ENCODE results near the gene NPM3.
"Not testable (repeated sequence)": the region's sequence is repeated elsewhere in the genome, so short reads cannot be mapped to it uniquely, and the experiment has no call there.

NPM3 gene

GRCh38 chr10:101803511-101803910 is 20.3 kb upstream of the NPM3 start:
- DNase-seq, result no peak

DNA sequence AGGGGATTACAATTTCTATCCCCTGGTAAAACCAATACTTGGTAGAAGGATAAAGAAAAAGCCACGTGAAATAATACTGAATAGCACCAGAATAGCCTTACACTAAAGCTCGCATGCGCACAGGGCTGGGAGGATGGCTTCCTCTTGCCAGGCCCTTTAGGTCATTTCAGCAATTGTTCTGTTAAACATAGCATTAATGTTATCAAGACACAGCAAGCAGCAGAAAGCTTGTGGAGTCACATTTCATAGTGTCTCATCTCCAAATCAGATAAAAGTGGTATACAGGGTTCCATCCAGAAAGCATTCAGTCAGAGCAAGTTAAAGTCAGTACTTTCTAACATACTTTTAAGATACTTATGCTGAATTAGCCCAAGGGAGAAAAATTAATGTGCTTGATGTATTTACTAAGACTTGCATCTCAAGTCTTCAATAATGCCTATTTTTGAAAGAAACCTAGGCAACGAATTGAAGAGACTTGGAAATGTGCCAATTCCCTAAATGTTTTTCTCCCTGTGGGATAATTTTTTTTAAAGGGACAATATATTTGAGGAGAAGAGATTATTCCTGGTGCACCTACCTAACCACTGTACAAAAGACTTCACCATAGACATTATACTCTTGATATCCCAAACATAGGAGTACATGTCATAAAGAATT is 14.3 kb upstream of the NPM3 start:
- DNase-seq, result no peak

- DNase-seq, result no peak
Observed at GRCh38 chr10:101793526-101793925, 10.3 kb upstream of the NPM3 start.

DNA sequence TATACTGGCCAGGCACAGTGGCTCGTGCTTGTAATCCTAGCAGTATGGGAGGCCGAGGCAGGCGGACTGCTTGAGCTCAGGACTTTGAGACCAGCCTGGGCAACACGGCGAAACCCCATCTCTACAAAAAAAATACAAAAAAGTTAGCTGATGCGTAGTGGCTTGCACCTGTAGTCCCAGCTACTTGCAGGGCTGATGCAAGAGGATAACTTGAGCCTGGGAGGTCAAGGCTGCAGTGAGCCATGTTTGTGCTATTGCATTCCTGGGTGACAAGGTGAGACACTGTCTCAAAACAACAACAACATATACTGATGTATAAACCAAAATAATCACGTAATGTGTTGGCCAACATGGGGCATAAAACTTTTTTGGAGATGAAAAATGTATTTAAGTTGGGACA is 6.4 kb upstream of the NPM3 start:
- no peak for DNase-seq

DNA sequence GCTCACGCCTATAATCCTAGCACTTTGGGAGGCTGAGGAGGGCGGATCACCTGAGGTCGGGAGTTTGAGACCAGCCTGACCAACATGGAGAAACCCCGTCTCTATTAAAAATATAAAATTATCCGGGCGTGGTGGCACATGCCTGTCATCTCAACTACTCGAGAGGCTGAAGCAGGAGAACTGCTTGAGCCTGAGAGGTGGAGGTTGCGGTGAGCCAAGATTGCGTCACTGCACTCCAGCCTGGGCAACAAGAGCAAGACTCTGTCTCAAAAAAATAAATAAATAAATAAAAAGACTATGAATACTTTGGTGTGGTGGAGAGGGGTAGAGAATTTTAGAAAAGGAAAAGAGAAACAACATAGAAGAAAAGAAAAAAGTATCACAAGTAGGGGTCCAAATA is 6.0 kb upstream of the NPM3 start:
- DNase-seq, result not testable (repeated sequence)

GRCh38 chr10:101785801-101786200 is 2.6 kb upstream of the NPM3 start:
- no peak for DNase-seq

- no peak for DNase-seq
Observed at GRCh38 chr10:101784558-101784957, 1.3 kb upstream of the NPM3 start.

DNA sequence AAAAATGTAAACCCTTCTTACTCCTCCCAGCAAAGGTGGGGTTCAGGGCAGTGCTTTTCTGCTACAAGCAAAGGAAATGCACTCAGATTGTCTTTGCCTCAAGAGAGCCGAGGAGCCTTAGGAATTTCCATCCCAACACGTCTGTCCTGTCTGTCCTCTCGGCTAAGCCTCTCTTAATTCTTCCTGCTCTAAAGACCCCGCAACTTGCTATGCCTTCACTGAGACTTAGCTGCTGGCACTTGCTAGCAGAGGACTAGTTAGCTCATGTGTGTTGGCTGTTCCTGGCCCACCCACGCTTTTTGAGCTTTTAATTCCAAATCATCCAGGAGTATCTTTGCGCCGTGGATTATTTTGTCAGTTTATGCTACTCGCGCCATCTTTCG is 481 bp upstream of the NPM3 start:
- no peak for DNase-seq

DNA sequence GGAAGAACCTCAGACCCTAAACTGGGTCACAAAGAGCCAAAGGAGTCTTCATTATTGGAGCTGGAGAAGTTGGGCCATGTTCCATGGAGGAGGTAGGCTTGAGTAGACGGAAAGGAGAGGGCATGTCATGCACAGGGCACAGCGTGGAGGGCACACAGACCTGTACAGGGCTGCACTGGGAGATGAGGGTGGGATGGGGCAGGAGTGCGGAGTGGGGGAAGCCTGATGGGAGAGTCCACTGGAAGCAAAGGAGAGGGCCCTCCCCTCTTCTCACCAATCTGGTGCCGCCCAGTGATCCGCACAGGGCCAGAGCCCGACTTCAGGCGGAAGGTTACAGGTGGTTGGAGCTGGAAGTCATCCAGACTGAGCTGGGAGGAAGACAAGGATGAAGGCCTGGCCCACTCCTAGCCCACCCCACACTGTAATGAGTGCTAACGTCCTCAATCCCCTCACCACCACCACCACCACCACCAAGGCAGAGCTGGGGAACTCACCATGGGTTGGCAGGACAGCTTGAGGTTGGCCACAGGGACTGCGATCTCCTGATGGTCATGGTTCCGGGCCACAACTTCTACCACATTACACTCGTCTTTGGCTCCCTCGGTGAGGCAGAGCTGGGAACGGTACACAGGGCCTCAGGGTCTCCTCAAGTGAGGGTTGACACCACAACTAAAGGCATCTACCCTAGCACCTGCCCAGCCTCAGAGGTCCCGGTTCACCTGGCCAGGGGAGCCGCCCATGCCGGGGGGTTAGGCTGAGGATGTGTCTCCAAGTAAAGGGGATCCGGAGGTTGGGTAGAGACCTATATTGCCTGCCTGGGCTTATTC is 1.0 kb downstream of the NPM3 start:
- no peak for DNase-seq

DNA sequence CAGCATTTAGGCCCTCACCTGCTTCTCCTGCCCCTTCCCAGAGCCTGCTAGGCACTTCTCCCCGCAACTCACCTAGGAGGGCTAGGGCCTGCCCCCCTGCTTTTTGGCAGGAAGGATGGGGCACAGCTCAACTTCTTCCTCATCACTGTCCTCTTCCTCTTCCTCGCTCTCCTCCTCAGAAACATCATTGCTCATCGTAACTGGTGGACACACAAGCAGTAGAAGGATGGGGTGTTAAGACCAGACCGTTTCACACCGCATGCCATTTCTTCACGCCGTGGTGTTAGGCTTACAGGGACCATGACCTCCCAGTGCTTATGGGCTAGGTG is 1.6 kb downstream of the NPM3 start:
- DNase-seq, result no peak

DNA sequence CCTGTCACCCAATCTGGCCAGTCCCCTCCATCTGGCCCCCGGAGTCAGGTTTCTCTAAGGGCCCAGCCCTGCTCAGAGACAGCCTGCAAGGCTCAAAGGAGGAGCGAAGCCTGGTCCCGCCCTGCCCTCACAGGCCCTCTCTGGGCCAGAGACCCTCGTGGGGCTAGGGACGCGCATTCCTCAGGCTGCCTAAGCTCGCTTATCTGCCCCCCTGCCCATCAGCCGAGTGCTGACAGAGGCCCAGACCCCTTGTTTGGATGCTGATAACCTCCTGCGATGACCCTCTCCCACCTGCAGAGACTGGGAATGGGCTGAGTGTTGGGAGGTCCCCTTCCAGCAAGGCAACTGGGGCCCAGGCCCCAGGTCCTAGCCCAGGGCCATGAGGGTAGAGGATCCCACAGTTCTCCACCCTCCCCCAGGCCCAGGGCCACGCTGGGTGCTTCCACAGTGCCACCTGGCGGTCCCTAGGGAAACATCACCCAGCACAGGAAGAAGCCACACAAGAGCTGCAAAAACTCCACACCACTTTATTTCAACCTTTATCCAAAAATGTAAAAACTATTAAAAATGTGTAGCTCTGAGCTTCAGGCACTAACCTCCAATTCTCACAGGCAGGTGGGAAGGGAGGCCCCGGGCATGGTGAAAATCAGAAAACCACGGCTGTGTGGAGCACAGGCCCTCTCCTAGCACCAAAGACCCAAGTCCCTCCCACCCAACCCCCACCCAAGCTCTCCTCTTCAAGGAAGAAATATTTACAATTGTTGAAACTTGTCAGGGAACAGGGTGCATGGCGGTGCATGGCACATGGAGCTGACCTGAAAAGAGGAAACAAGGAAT is 2.2 kb downstream of the NPM3 start:
- peak; percentile 73 to 75 for DNase-seq

DNA sequence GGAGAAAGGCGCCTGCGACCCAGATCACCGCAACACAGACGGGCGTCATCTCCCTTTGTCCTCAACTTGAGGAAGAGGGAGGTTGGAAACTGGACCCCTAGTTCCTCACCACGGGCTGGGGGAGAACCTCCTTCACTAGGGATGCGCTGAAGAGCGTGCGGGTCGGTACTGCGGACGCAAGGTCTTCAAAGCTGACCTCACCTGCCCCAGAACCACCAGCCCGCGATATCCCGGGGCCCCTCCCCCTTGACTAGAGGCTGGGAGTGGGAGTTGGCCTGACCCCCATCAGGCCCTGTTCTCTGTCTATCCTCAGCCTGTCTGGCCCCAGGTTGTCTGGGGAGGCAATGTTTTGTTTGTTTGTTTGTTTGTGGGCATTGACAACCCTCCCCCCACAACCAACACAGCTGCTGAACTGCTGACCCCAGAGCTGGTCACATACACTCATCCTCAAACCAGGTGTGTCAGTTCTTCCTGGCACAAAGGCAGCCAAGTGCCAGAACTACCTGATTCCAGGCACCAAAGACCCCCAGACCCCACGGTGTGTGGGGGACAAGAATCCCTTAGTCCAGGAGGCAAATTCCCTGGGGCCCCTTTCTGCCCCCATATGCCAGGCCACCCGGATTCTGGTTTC is 2.9 kb downstream of the NPM3 start:
- DNase-seq, result no peak

DNA sequence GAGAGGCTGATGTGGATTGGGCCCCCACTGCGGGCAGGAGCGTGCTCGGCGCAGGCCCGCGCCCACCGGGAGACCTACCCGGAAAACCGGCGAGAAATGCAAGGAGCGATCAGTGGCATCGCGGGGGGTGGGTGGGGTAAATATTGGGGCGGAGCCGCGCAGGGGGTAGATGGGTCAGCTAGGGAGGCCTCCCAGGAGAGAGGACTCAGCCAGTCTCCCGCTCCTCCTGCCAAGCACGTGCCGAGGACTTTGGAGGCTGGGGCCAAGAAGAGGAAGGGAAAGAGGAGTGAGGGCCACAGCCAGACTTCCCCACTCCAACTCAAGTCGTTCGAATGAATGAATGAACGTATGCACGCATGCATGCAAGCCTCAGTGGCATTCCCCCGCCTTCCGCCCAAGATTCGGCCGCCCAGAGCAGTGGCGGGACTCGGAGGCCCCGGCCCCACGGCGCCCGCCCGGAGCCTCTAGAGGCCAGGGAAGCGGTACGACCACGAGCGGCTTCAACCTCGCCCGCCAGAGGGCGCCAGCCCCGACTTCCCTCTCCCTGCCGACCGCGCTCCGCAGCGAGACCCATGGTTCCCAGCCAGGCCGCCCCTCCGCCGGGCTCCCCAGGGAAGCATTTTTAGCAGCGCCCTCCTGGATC is 3.6 kb downstream of the NPM3 start:
- DNase-seq, result peak; percentile 78 to 82

GRCh38 chr10:101778781-101779543 is 4.3 kb downstream of the NPM3 start:
- peak in 1 of 2 donors; percentile 13 for DNase-seq

DNA sequence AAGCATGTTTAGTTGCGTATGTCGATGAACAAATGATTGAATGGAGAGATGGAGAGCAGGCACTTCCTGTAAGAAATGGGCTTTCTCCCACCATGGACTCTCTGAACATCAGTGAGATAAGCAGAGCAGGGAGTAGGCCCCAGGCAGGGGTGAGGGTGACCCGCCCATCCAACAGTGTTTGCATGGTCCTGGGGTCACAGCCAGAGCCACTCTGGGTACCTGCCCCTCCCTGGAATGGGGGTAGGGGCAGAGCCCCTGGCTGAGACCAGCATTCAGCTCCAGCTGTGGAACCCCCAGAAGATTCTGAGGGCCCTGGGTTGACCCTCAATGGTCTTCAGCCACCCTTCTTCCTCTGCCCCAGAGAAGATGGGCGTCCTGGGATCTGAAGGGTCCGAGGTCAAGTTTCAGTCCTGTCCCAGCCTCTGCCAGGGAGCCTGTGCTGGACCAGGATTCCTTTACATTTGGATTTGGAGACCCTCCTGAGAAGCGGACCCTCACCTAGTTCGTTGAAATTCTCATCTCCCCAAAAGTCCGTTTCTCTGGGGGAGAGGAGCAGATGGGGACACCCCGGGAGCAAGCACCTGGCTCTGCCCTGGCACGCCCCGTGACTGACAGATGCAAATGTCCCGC is 5.0 kb downstream of the NPM3 start:
- no peak for DNase-seq

- no peak for DNase-seq
Observed at GRCh38 chr10:101777619-101778145, 5.6 kb downstream of the NPM3 start.

- DNase-seq, result no peak
Observed at GRCh38 chr10:101776161-101776817, 7.0 kb downstream of the NPM3 start.

GRCh38 chr10:101775273-101776160 is 7.7 kb downstream of the NPM3 start, which contains the start of gene FGF8:
TSS of gene FGF8 (minus strand) at chr10:101776114. CDS start at chr10:101775900, 214 bp downstream.
- DNase-seq, result no peak

GRCh38 chr10:101774589-101775272 is 8.5 kb downstream of the NPM3 start:
- no peak for DNase-seq

All from CD4-positive, alpha-beta T cell treated with Interleukin-1 beta for 1 hour (primary cell).